Activated effector memory CD4-positive, alpha-beta T cell treated with anti-CD3 and anti-CD28 coated beads, Interleukin-2, amount 50 U/mL, for 16 hours (primary cell): Measurements from ENCODE around the gene TRIM13.
"Not testable (repeated sequence)": the region's sequence is repeated elsewhere in the genome, so short reads cannot be mapped to it uniquely, and the experiment has no call there.

Experiments used
- DNase-seq: peaks from one replicate; pipeline ENCODE4 v3.0.0-alpha.2; 2020

TRIM13 gene

GRCh38 chr13:49996951-49997895, at the start of gene TRIM13:
Gene TRIM13, plus strand, starts transcription at chr13:49997042. Its CDS starts 14,899 bp downstream, at chr13:50011941.
- peak; percentile 93 for DNase-seq

- not testable (repeated sequence) for DNase-seq
Observed at GRCh38 chr13:49948777-49949270, 48.0 kb upstream of the TRIM13 start.

- no peak for DNase-seq
Observed at GRCh38 chr13:49951754-49952535, 44.9 kb upstream of the TRIM13 start.

DNA sequence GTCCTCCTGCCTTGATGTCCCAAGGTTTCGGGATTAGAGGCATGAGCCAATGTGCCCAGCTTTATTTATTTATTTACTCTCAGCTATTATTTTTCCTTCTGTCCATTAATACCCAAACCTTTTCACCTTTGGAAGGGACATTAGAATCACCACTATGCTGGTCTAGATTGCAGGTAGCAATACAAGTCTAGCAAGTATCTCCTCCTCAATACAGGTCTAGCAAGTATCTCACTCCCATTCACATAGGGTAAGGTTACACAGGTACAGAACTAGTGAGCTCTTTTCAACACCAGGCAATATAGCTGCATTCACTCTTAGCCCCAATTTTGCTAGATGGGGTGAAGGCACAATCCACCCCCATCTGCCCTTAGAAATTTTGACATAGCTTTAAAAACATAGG, 43.3 kb upstream of the TRIM13 start:
- DNase-seq: no peak

DNA sequence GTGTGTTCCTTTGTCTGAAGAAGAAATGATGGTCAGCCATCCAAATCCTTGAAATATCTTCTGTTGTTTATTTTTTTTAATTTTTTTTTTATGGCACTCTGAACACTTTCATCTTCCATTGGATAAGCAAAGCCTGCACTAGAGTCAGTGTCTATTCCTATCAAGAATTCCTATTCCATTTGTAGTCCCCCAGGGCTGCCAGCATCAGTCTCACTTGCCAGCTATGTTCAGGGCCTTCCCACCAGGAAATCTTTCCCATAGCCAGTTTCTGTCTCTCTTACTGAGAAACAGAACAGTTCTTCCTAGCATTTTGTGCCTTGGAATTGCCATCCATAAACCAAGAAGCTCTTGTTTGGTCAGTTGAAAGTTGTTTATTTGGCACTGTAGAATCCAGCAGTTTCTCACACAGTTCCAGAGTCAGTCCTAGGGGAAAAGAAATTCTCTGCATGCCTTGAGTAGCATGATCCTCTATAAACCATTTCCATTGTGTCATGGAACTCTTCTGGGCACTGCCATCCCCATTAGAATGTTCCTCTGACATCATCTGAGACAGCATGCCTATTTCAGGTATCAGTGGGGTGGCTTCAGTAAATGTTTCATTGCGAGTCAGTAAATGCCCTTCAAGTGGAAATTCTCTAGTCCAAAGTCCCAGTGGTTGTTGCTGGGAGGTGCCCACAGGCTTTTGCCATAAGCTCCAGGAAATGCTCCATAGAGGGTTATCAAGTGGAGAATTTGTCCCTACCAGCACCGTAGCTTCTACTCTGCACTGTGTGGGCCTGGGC, 42.0 kb upstream of the TRIM13 start:
- DNase-seq: no peak

GRCh38 chr13:49956131-49956530, 40.7 kb upstream of the TRIM13 start:
- no peak for DNase-seq

DNA sequence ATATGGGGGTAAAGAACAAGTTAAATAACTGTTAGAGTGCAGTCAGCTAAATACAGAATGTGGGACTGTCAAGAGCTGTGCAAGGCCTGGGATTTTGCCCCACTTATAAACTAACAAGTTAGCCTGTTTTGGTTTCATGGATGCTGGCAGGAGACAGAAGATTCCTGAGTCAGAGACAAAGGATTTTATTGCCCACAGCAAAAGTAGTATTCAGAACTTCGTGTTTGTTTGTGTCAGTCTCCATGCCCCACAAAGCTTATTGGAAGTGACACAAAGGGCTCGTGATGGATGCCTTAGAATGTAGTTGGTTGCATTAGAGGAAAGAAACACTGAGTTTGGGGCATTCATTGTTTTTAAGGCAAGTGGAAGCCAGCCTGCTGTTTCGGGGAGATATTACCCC, 38.5 kb upstream of the TRIM13 start:
- DNase-seq: no peak

GRCh38 chr13:49967456-49967855, 29.4 kb upstream of the TRIM13 start:
- DNase-seq: no peak

DNA sequence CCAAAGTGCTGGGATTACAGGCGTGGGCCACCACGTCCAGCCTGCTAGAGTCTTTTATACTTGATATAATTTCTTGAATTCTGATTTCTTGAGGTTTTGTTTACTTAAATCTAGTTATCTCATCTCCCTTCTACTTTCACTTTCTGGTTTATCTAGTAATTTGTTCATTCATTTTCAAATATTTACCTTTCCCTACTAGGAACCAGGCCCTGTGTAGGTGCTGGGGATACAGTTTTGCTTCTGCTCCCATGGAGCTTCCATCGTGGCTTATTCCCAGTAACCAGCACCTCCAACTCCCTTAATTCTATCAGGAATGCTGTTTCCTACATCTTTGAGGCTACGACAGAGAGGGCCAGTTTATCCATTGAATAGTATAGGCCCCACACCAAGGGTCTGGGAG, 24.1 kb upstream of the TRIM13 start:
- DNase-seq: no peak

- DNase-seq: no peak
Observed at GRCh38 chr13:49975826-49976225, 21.0 kb upstream of the TRIM13 start.

- DNase-seq: peak; percentile 92
Observed at GRCh38 chr13:49976314-49977258, 20.3 kb upstream of the TRIM13 start.

DNA sequence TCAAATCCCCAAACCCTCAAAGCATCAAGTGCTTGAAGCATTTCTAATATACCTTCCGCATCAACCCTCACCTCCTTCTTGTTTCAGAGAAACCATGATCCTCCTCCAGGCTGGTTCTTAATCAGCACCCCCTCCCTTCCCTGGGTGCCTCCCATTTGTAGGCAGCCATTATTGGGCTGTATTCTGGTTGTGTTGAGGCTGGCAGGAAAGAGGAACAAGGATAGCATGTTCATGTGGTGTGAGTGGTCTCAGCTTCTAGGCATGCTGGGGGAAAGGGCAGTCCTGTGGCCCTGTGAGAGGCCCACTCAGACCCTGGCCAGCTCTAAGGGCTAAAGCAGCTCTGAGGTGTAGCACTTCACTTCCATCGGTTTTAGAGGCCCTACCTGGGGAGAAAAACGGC, 18.9 kb upstream of the TRIM13 start:
- no peak for DNase-seq

GRCh38 chr13:49980266-49980665, 16.6 kb upstream of the TRIM13 start:
- DNase-seq: no peak

GRCh38 chr13:49985129-49985528, 11.7 kb upstream of the TRIM13 start:
- DNase-seq: no peak

DNA sequence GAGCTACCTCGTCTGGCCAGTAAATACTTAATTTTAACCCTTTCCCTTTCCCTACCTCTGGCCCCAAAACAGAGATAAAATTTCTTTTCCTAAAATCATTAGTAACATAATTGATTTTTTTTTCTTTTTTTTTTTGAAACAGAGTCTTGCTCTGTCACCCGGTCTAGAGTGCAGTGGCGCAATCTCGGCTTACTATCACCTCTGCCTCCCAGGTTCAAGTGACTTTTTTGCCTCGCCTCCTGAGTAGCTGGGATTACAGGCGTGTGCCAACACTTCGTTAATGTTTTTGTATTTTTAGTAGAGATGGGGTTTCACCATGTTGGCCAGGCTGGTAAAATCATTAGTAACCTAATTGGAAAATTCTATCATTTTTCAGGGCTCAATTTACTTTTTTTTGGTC, 10.4 kb upstream of the TRIM13 start:
- DNase-seq: no peak

GRCh38 chr13:49990612-49991011, 6.2 kb upstream of the TRIM13 start:
- not testable (repeated sequence) for DNase-seq

- no peak for DNase-seq
Observed at GRCh38 chr13:49993111-49993510, 3.7 kb upstream of the TRIM13 start.

DNA sequence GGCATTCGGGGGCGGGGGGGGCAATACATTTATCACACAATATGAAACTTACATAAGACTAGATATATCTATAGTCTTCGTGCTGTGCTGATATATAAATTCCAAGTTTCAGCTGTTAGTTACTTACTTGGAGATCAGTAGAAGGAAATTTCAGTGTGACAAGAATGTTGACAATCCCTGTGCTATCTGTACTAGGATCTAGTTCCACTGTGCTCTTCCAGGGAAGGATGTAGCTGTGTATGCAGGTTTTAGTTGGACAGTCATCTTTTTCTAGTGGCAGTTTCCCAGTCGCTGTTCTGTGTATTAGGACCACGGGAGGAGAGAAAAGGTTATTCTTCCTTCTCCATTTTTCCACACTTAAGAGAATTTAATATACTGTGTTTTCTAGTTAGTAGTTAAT, 3.2 kb upstream of the TRIM13 start:
- DNase-seq: no peak

DNA sequence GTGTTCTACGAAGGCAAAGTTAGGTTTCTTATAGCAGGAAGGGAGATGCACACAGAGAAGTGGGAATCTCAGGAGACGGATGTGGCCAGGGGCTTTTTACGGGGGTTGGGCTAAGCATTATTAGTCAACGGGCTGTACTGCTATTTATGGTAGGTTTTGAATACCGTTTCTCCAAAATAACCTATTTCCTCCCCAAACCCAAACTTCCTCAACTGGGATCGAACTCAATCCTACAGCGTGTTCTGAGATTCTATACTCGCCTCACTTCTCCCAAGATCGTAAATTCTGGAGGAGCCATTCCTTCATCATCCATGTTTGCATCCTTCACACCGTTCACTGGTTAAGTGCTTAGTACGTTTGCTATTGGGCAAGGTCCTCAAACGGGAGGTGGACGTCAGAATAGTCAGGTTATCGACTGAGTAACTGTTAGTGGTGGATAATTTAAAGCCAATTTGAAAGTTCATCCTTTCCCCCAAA, 1.2 kb upstream of the TRIM13 start:
- no peak for DNase-seq

DNA sequence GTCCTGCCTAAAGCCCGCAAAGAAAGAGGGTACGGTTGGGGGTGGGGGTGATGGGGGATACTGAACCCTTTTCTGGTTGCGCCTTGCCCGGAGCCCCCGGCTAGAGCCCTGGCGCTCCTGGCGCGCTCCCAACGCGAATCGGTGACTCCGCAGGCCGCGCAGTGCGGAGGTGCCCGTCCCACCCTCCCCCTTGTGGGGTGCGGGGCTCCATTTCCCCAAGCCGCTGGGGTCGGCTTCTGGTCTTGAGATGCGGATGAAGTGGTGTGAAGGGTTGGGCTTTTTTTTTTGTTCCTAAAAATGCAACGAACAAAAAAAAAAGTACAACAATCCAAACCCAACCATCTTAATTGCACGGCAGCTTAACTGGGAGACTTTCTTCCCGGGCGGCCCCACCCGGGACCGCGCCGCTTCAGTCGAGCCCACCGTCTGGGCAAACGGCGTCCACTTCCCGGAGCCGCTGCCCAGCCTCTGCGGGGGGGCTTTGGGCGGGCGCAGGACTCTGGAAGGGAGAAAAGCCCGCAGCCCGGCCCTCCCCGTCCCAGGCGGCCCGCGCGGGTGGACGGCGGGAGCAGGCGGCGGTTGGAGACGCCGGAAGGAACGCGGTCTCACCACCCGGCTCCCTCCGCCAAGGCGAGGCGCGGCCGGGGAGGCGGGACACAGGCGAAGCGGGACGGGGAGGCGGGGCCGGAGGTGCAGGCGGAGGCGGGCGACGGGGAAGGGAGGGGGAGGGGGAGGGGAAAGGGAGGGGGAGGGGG, 504 bp upstream of the TRIM13 start:
- peak; percentile 96 for DNase-seq

DNA sequence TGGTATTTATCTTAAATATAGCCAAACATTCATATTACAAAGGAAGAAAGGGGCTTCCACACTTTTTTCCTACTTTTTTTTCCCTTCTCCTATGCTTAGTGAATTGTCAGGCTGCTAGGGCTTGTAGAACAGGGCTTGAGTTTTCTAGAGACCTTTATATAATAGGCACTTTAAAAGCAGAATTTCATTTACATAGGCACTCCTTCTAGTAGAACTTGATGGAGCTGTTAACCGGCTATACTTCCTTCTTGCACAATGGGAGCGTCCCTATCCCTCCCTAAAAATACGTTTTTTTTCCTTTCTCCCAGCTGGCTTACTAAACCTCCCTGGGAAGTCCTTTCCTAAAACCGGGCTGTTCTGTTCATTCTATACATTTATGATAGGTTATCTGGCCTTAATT, 1.1 kb downstream of the TRIM13 start:
- no peak for DNase-seq
